ENCODE data around the gene AFF4. TPM values are rescaled to one million over a fixed set of nuclear protein-coding genes. Genes with fewer than 3 reads are reported as not detected.

The AFF4 gene
- total RNA-seq, 1 experiment from 2014 or later, result 58.1 TPM

DNA sequence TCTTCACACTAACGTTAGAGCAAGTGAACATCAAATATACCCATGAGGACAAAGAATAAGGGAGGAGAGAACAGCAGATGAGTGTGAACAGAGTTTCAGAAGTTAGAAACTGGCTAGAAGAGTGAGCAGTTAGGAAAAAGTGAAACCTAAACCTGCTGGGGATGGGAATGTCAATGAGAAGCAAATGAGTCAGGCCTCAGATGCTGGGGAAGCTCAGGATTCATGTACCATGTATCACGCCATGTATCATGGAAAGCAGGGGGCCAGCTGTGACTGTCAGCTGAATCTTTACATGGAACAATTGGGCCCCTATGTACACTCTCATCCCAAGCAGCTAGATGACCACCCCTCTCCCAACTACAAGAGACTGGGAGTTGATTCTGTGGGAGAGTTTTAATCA, 113.4 kb downstream of the AFF4 start:
- H3K27ac Mint-ChIP-seq, result no peak overlapping the region
- ChIA-PET POLR2A (no interaction called here), CTCF (interaction anchor here (1.1 to 1.4 kb wide), 2 partner anchors 27 to 30 kb away, joined by 3 to 4 read pairs; no protein-coding TSS in a partner anchor)
- TF ChIP-seq SP1 (CRISPR knock-in tag; conservative IDR thresholded peaks at IDR 0.05) (no peak), FOXJ3 (CRISPR knock-in tag; IDR thresholded peaks at IDR 0.05; ENCODE audit: borderline replicate concordance) (no peak), IRF2 (CRISPR knock-in tag; IDR thresholded peaks at IDR 0.05; ENCODE audit: borderline replicate concordance, low read depth) (no peak), TEAD1 (CRISPR knock-in tag; IDR thresholded peaks at IDR 0.05) (no peak), TEAD4 (CRISPR knock-in tag; IDR thresholded peaks at IDR 0.05) (no peak), ZNF671 (CRISPR knock-in tag; IDR thresholded peaks at IDR 0.05) (no peak), GTF2I (CRISPR knock-in tag; conservative IDR thresholded peaks at IDR 0.05) (no peak), ZNF317 (CRISPR knock-in tag; IDR thresholded peaks at IDR 0.05; ENCODE audit: borderline replicate concordance, low read depth) (no peak), SOX15 (CRISPR knock-in tag; IDR thresholded peaks at IDR 0.05) (no peak), NR3C1 (CRISPR knock-in tag; conservative IDR thresholded peaks at IDR 0.05; ENCODE audit: low read depth) (no peak), ZNF138 (CRISPR knock-in tag; conservative IDR thresholded peaks at IDR 0.05) (no peak), ESRRA (CRISPR knock-in tag; IDR thresholded peaks at IDR 0.05; ENCODE audit: borderline replicate concordance) (no peak), CBFB (CRISPR knock-in tag; IDR thresholded peaks at IDR 0.05; ENCODE audit: low read depth) (no peak)
- TF ChIP-seq, protein P1, sequence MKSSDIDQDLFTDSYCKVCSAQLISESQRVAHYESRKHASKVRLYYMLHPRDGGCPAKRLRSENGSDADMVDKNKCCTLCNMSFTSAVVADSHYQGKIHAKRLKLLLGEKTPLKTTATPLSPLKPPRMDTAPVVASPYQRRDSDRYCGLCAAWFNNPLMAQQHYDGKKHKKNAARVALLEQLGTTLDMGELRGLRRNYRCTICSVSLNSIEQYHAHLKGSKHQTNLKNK (CRISPR knock-in tag; IDR thresholded peaks at IDR 0.05), result no peak
- TF ChIP-seq, protein P2, sequence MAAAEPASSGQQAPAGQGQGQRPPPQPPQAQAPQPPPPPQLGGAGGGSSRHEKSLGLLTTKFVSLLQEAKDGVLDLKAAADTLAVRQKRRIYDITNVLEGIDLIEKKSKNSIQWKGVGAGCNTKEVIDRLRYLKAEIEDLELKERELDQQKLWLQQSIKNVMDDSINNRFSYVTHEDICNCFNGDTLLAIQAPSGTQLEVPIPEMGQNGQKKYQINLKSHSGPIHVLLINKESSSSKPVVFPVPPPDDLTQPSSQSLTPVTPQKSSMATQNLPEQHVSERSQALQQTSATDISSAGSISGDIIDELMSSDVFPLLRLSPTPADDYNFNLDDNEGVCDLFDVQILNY (CRISPR knock-in tag; IDR thresholded peaks at IDR 0.05), result no peak
- TF ChIP-seq, protein P3, sequence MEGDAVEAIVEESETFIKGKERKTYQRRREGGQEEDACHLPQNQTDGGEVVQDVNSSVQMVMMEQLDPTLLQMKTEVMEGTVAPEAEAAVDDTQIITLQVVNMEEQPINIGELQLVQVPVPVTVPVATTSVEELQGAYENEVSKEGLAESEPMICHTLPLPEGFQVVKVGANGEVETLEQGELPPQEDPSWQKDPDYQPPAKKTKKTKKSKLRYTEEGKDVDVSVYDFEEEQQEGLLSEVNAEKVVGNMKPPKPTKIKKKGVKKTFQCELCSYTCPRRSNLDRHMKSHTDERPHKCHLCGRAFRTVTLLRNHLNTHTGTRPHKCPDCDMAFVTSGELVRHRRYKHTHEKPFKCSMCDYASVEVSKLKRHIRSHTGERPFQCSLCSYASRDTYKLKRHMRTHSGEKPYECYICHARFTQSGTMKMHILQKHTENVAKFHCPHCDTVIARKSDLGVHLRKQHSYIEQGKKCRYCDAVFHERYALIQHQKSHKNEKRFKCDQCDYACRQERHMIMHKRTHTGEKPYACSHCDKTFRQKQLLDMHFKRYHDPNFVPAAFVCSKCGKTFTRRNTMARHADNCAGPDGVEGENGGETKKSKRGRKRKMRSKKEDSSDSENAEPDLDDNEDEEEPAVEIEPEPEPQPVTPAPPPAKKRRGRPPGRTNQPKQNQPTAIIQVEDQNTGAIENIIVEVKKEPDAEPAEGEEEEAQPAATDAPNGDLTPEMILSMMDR (IDR thresholded peaks at IDR 0.05), result no peak
- TF ChIP-seq, protein P4, sequence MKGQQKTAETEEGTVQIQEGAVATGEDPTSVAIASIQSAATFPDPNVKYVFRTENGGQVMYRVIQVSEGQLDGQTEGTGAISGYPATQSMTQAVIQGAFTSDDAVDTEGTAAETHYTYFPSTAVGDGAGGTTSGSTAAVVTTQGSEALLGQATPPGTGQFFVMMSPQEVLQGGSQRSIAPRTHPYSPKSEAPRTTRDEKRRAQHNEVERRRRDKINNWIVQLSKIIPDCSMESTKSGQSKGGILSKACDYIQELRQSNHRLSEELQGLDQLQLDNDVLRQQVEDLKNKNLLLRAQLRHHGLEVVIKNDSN (CRISPR knock-in tag; IDR thresholded peaks at IDR 0.05), result no peak
- TF ChIP-seq, protein P5, sequence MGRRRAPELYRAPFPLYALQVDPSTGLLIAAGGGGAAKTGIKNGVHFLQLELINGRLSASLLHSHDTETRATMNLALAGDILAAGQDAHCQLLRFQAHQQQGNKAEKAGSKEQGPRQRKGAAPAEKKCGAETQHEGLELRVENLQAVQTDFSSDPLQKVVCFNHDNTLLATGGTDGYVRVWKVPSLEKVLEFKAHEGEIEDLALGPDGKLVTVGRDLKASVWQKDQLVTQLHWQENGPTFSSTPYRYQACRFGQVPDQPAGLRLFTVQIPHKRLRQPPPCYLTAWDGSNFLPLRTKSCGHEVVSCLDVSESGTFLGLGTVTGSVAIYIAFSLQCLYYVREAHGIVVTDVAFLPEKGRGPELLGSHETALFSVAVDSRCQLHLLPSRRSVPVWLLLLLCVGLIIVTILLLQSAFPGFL (CRISPR knock-in tag; IDR thresholded peaks at IDR 0.05; ENCODE audit: borderline replicate concordance), result no peak
- TF ChIP-seq, protein P6, sequence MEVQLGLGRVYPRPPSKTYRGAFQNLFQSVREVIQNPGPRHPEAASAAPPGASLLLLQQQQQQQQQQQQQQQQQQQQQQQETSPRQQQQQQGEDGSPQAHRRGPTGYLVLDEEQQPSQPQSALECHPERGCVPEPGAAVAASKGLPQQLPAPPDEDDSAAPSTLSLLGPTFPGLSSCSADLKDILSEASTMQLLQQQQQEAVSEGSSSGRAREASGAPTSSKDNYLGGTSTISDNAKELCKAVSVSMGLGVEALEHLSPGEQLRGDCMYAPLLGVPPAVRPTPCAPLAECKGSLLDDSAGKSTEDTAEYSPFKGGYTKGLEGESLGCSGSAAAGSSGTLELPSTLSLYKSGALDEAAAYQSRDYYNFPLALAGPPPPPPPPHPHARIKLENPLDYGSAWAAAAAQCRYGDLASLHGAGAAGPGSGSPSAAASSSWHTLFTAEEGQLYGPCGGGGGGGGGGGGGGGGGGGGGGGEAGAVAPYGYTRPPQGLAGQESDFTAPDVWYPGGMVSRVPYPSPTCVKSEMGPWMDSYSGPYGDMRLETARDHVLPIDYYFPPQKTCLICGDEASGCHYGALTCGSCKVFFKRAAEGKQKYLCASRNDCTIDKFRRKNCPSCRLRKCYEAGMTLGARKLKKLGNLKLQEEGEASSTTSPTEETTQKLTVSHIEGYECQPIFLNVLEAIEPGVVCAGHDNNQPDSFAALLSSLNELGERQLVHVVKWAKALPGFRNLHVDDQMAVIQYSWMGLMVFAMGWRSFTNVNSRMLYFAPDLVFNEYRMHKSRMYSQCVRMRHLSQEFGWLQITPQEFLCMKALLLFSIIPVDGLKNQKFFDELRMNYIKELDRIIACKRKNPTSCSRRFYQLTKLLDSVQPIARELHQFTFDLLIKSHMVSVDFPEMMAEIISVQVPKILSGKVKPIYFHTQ (CRISPR knock-in tag; IDR thresholded peaks at IDR 0.05), result no peak
- no peaks in the 10 kb centered on the region for H3K27me3 Mint-ChIP-seq (ENCODE audit: low read depth)
- H3K9me3 Mint-ChIP-seq, result no peaks in the 10 kb centered on the region
- H3K4me3 Mint-ChIP-seq, result no peak overlapping the region
- no peaks in the 10 kb centered on the region for H3K36me3 Mint-ChIP-seq
- no peak for ATAC-seq
- no peak for DNase-seq (ENCODE audit: low spot score)
- H3K4me1 Mint-ChIP-seq, result peaks cover 8% of the 10 kb centered on the region

DNA sequence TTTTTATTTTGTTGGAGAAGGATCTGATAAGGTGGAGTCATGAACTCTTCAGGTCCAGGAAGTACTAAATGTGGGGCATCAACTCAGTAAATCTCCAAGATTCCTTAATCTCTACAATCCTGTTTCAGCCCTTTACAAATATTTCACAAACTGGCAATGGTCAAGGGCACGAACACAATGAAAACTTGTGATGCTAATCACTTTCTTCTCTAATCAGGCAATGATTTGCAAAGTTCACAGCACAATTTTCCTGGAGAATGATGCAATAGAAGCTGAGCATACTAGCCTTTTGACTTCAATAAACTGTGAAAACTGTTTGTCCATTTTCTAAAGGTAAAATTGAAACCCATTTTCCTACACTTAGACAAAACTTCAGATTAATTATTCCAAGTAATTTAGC, 114.1 kb downstream of the AFF4 start:
- ChIA-PET CTCF (no interaction called here), POLR2A (no interaction called here)
- H3K4me1 Mint-ChIP-seq, result peaks cover 3% of the 10 kb centered on the region
- no peaks in the 10 kb centered on the region for H3K9me3 Mint-ChIP-seq
- TF ChIP-seq GABPB1 (CRISPR knock-in tag; IDR thresholded peaks at IDR 0.05) (peak; percentile 94), GTF2I (CRISPR knock-in tag; conservative IDR thresholded peaks at IDR 0.05) (no peak)
- TF ChIP-seq, protein P7, sequence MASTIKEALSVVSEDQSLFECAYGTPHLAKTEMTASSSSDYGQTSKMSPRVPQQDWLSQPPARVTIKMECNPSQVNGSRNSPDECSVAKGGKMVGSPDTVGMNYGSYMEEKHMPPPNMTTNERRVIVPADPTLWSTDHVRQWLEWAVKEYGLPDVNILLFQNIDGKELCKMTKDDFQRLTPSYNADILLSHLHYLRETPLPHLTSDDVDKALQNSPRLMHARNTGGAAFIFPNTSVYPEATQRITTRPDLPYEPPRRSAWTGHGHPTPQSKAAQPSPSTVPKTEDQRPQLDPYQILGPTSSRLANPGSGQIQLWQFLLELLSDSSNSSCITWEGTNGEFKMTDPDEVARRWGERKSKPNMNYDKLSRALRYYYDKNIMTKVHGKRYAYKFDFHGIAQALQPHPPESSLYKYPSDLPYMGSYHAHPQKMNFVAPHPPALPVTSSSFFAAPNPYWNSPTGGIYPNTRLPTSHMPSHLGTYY (CRISPR knock-in tag; IDR thresholded peaks at IDR 0.05), result no peak
- no peak for ATAC-seq
- H3K27ac Mint-ChIP-seq, result no peak overlapping the region
- no peak for DNase-seq (ENCODE audit: low spot score)
- no peaks in the 10 kb centered on the region for H3K27me3 Mint-ChIP-seq (ENCODE audit: low read depth)
- no peak overlapping the region for H3K4me3 Mint-ChIP-seq
- no peaks in the 10 kb centered on the region for H3K36me3 Mint-ChIP-seq
